ENCODE data around the gene SLC12A5.
"Not testable (repeated sequence)": the region's sequence is repeated elsewhere in the genome, so short reads cannot be mapped to it uniquely, and the experiment has no call there.

SLC12A5 gene

DNA sequence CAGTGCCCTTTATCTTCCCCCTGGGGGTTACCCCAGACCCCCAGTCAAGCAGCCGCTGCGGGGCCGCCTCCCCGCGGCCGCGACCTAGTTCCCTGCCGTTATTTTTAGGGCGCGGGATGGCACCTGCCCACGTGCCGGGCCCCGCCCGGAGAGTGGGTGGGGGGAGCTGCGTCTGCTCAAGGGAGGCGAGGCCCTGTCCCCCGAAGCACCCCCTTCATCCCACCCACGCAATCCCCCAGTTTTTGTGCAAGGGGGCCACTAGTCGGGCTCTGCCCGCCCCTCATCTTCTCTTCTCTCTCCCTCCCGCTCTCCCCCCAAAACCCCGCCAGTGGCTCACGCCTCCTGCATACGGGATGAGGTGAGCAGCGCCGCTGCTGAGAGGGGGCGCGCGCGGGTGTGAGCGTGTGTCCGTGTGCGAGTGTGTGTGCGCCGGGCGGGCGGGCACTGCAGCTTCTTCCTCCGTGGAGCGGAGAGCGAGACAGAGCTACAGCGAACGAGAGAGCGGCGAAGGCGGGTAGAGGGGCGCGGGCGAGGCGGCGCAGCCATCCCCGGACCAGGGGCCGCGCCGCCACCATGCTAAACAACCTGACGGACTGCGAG is at the start of gene SLC12A5:
SLC12A5 (plus strand) TSS at position 444 of the 600 bp plus-strand sequence; CDS start at position 574, 130 bp downstream.
- DNase-seq (ENCODE audit: low read depth): no peak

DNA sequence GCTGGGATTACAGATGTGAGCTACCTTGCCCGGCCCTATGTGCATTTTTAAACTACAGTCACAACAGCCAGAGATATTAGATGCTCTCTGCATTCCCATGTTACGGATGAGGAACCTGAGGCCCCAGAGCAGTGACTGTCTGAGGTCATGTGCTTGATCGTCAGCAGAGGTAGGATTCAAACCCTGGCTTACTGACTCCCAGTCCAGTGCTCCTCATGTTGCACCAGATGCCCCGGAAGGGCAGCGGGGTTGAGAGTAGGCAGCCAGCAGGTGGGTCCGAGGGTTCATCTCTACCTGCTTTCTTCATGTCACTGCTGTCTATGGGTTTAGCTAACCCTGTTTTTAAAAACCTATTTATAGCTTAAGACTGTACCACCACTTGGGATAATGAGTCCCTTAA is 47.8 kb upstream of the SLC12A5 start:
- DNase-seq (ENCODE audit: low read depth): no peak

DNA sequence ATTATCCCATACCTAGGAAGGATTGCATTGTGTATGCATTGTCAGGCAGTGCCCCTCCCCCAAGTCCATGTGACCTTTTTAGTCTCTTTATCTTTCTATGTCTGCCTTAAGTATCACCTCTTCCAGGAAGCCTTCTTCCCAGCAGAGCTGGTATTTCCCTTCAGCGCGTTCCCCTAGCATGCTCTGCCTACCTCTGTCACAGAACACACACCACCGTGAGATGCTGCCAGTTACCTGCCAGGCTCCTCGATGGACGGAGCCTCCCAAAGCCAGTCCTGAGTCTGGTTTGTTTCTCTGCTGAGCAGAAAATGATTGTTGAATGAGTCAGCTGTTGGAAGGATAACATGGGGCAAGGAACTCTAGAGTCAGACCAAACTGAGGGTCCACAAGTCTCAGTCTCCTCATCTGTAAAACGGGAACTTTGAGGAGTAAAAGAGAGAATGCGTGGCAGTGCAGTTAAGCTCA is 45.7 kb upstream of the SLC12A5 start:
- DNase-seq (ENCODE audit: low read depth): no peak

- no peak for DNase-seq (ENCODE audit: low read depth)
Measured at GRCh38 chr20:45985573-45985972, 43.4 kb upstream of the SLC12A5 start.

GRCh38 chr20:45987108-45987780 is 41.8 kb upstream of the SLC12A5 start:
- DNase-seq (ENCODE audit: low read depth): no peak

GRCh38 chr20:45988830-45989229 is 40.2 kb upstream of the SLC12A5 start:
- not testable (repeated sequence) for DNase-seq (ENCODE audit: low read depth)

- no peak for DNase-seq (ENCODE audit: low read depth)
Measured at GRCh38 chr20:45991616-45992015, 37.4 kb upstream of the SLC12A5 start.

- no peak for DNase-seq (ENCODE audit: low read depth)
Measured at GRCh38 chr20:45993197-45993951, 35.6 kb upstream of the SLC12A5 start.

DNA sequence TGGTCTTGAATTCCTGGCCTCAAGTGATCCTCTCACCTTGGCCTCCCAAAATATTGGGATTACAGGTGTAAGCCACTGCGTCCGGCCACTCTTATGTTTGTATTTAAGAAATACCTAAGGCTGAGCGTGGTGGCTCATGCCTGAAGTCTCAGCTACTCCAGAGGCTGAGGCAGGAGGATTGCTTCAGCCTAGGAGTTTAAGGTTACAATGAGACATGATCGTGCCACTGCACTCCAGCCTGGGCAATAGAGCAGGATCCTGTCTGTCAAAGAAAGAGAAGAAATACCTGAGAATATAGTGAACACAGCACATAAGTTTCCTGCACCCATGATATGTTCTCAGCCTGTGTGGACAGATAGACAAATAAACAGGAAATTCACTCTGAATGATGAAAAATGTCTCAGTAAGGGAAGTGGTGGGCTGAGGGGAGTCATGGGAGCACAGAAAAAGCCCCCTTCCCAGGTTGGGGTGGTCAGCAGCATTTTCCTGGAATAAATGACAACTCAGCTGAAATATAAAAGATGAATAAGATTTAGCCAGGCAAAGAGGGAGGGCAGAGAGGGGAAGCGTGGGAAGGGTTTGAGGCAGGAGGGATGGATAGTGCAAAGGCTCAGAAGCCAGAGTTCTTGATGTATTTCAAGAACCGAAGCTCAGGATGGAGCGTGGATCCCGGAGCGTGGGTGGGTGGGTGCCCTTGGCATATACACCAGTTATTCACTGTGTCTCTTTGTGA is 34.1 kb upstream of the SLC12A5 start:
- no peak for DNase-seq (ENCODE audit: low read depth)

GRCh38 chr20:45995495-45996097 is 33.4 kb upstream of the SLC12A5 start:
- DNase-seq (ENCODE audit: low read depth): not testable (repeated sequence)

GRCh38 chr20:45997187-45997586 is 31.8 kb upstream of the SLC12A5 start:
- no peak for DNase-seq (ENCODE audit: low read depth)

DNA sequence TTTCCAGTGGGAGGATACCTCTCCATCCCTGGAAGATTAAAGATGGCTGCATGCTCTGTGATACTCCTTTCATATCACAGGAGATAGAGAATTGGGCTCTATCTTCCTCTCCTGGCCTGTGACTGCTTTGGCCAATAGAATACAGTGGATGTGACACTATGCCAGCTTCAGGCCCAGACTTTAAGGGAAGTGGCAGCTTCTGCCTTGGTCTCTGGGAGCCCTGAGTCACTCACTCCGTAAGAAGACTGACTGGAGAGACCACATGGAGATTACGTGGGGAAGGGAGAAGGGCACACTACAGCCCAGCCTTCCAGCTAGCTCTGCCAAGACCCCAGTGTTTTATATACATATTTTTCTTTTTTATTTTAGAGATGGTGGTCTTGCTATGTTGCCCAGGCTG is 30.7 kb upstream of the SLC12A5 start:
- DNase-seq (ENCODE audit: low read depth): no peak

GRCh38 chr20:45998761-45999160 is 30.3 kb upstream of the SLC12A5 start:
- no peak for DNase-seq (ENCODE audit: low read depth)

DNA sequence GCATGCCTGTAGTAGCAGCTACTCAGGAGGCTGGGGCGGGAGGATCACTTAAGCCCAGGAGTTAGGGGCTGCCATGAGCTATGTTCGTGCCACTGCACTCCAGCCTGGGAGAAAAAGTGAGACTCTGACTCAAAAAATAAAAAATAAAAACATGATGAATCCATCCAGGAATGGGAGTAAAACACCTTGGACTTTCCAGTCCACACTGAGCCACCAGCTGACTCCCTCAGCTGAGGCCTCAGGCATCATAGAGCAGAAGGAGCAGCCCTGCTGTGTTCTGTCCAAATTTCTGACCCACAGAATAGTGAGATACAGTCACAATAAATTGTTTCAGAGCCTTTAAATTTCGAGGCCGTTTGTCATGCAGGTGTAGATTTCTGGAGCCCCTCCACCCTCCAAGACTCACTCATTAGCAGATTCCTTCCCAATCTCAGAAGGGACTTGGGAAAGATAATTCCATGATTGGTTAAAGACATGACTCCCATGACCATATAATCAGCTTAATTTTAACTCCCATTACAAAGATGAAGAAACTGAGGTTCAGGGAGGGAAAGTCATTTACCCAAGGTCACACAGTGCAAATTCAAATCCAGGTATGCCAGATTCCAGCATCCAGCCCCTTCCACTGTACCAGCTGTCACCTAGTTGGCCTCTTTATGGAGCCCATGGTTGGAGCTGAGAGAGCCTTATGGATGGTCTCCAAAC is 29.3 kb upstream of the SLC12A5 start:
- DNase-seq (ENCODE audit: low read depth): no peak

- DNase-seq (ENCODE audit: low read depth): no peak
Measured at GRCh38 chr20:46000262-46000996, 28.6 kb upstream of the SLC12A5 start.

DNA sequence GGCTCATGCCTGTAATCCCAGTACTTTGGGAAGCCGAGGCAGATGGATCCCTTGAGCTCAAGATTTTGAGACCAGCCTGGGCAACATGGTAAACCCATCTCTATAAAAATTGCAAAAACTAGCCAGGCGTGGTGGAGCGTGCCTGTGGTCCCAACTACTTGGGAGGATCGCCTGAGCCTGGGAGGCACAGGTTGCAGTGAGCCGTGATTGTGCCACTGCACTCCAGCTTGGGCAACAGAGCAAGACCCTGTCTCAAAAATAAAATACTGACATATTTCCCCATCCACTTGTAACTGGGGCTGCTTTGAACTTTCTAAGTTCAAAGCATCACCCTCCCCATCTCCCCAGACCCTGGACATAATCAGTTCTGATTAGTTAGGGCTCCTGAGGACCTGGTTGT is 27.5 kb upstream of the SLC12A5 start:
- DNase-seq (ENCODE audit: low read depth): no peak

GRCh38 chr20:46002008-46002407 is 27.0 kb upstream of the SLC12A5 start:
- DNase-seq (ENCODE audit: low read depth): no peak

DNA sequence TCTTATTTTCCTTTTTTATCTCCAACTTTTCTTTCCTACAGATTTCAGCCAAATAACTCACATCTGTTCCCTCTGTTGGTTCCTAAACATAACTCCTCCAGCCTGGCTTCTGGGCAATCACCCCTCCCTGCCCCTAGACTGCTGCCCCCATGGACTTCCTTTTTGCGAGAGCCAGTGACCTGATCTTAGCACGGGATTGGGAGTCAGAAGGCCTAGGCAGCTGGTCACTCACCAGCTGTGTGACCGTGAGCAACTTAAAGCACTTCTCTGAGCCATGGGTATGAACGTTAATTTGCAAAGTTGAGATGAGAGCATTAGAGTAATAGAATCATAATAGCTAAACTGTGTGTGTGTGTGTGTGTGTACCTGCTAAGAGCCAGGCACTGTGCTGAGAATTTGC is 24.8 kb upstream of the SLC12A5 start:
- DNase-seq (ENCODE audit: low read depth): no peak

DNA sequence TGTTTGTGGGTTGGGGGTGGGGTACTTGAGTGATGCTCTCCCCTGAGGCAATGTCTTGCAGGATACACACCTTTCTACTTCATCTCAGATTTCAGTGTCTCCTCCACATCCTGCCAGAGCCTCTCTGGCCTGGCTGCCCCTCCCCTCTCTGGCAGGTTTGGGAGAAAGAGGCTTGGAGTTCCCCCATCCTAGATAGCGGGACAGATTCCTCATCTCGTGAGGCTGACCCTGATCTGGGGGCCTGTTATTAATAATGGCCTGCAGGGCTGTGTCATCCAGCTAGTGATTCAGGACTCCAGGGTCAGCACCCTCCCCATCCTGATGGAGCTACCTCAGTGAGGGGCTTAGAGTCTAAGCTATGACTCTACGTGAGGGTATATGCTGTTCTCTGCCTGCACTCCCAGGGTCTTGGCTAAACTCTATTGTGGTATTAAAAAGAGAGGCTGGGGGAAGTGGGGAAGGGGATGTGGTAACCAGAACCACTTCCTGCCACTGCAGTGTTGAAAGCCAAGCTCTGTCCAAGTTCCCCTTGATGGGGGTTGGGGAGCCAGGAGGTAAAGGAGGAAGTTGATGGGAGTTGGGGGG is 24.0 kb upstream of the SLC12A5 start:
- no peak for DNase-seq (ENCODE audit: low read depth)

DNA sequence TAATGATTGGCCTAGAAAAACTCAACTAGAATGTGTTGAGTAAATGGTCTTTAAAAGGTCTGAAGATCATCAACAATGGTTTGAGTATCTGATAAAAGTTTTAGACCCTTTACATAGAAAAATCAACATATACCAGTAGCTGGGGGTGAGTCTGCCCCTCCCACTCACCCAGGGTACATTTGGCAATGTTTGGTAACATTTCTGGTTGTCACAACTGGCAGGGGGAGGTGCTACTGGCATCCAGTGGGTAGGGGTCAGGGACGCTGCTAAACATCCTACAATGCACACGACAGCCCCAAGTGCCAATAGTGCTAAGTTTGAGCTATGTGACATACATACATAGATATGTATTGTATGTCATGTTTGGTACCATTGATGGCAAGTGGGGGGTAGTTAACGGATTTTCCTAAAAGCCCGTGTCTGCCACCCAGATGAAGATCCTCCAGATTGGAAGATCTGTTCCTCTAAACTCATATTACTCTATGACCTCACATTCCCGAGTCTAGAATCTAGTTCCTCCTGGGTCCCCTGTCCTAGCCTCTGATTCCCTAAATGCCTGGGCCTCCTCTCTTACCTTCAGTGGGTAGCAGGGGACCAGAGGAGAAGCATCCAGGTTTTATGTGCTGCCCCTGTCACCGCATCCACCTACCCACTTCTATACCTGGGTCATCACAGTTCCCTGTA is 22.9 kb upstream of the SLC12A5 start:
- DNase-seq (ENCODE audit: low read depth): no peak

All from GM04503 (cell line).